Liver (tissue), 3 donors: ENCODE results near the gene GARNL3.
A peak's percentile ranks its signal among the peaks of the same experiment; 100 is the strongest.

ENCODE experiments used
- GABPA ChIP-seq, 2 donors: IDR thresholded peaks in 1 of 2; conservative IDR thresholded peaks in 1 of 2; 2 replicates each; pipeline ENCODE4 v1.6.1; 2016; ENCODE audit warnings: antibody characterized with exemption in 2 of 2, mild to moderate bottlenecking in 1 of 2, moderate library complexity in 1 of 2
- YY1 ChIP-seq: IDR thresholded peaks from 2 replicates; pipeline ENCODE4 v1.6.1; 2016; ENCODE audit warnings: antibody characterized with exemption, mild to moderate bottlenecking
- TF ChIP-seq, protein P1 (sequence below): fragments of 150-350 bp; IDR thresholded peaks from 2 replicates; pipeline ENCODE4 v1.5.1; 2017; ENCODE audit warnings: improper control_type of control experiment, low read depth, low read length; ENCODE audit not compliant: missing input control
- TF ChIP-seq, protein P2 (sequence below): IDR thresholded peaks from 2 replicates; pipeline ENCODE4 v1.6.1; 2016; ENCODE audit warnings: antibody characterized with exemption
- donor health status: healthy.
- donor health status: healthy.

DNA sequence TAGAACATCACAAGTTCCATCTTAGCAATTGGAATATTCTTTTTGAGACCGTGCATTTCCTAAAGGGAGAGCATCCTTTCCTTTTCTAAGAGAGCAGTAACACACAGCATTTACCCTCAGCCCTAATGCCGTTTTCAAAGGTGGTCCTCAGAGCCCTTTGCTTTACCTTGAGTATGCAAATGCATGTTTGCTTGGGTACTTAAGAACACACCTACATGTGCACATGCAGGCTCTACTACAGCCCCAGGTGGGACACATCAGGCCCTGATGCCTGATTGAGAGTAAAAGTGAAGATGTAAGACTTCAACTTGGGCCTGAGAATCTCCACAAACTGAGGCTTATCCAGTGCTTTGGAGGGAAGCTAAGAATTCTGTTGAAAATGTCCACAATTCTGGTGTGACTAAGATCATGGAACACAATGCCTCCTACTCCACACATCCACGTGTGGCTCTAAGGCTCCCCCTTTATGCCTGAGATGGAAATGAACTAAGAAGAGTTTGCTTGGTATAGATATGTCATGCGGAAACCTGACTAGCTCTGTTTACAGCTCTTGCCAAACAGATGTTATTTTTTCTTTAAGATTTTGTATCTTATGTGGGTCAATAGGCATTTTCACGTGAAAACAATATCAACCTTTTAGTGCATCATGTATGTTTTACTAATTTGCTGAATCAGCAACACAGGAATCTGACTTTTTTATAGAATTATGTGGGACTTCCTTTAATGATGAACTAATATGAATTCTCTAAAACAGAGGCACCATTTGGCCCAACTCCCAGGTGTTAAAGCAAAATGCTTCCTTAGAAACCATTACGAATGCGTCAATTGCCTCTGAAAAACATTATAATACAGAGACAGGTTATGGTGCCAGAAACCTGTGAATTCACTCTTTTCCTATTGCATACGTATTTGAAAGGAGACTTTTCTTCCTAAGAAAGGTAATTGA is 83.5 kb downstream of the GARNL3 start:
- TF ChIP-seq, protein P1, sequence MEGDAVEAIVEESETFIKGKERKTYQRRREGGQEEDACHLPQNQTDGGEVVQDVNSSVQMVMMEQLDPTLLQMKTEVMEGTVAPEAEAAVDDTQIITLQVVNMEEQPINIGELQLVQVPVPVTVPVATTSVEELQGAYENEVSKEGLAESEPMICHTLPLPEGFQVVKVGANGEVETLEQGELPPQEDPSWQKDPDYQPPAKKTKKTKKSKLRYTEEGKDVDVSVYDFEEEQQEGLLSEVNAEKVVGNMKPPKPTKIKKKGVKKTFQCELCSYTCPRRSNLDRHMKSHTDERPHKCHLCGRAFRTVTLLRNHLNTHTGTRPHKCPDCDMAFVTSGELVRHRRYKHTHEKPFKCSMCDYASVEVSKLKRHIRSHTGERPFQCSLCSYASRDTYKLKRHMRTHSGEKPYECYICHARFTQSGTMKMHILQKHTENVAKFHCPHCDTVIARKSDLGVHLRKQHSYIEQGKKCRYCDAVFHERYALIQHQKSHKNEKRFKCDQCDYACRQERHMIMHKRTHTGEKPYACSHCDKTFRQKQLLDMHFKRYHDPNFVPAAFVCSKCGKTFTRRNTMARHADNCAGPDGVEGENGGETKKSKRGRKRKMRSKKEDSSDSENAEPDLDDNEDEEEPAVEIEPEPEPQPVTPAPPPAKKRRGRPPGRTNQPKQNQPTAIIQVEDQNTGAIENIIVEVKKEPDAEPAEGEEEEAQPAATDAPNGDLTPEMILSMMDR, result peak; percentile 36
- TF ChIP-seq YY1 (no peak), GABPA (IDR thresholded peaks at IDR 0.05 in 1 of 2, conservative IDR thresholded peaks at IDR 0.05 in 1 of 2) (no peak)
- TF ChIP-seq, protein P2, sequence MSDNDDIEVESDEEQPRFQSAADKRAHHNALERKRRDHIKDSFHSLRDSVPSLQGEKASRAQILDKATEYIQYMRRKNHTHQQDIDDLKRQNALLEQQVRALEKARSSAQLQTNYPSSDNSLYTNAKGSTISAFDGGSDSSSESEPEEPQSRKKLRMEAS, result no peak
